Left hindlimb (tissue), 1 donor: ENCODE data around the gene TTYH3.
"Not testable (repeated sequence)": the region's sequence is repeated elsewhere in the genome, so short reads cannot be mapped to it uniquely, and the experiment has no call there.

ENCODE experiments used
- DNase-seq: peaks from one replicate; pipeline ENCODE4 v3.0.0-alpha.2; 2018

Gene TTYH3

GRCh38 chr7:2631946-2632732, at the start of gene TTYH3:
Gene TTYH3, plus strand, starts transcription at chr7:2631986. Its CDS starts 170 bp downstream, at chr7:2632156.
- DNase-seq: no peak

GRCh38 chr7:2582006-2582735, 49.6 kb upstream of the TTYH3 start:
- peak; percentile 15 for DNase-seq

GRCh38 chr7:2583798-2584580, 47.8 kb upstream of the TTYH3 start:
- DNase-seq: peak; percentile 13

- DNase-seq: peak; percentile 1
These were observed 46.3 kb upstream of the TTYH3 start for GRCh38 chr7:2585446-2585845.

GRCh38 chr7:2586326-2587020, 45.3 kb upstream of the TTYH3 start:
- peak; percentile 19 for DNase-seq

- DNase-seq: no peak
These were observed 44.7 kb upstream of the TTYH3 start for GRCh38 chr7:2587134-2587533.

GRCh38 chr7:2587778-2588177, 44.0 kb upstream of the TTYH3 start:
- no peak for DNase-seq

- DNase-seq: no peak
These were observed 42.4 kb upstream of the TTYH3 start for GRCh38 chr7:2589341-2589740.

GRCh38 chr7:2589941-2590340, 41.8 kb upstream of the TTYH3 start:
- not testable (repeated sequence) for DNase-seq

GRCh38 chr7:2592375-2592865, 39.4 kb upstream of the TTYH3 start:
- no peak for DNase-seq

GRCh38 chr7:2593036-2593727, 38.6 kb upstream of the TTYH3 start:
- no peak for DNase-seq

- DNase-seq: no peak
These were observed 37.2 kb upstream of the TTYH3 start for GRCh38 chr7:2594599-2594998.

GRCh38 chr7:2595258-2595860, 36.4 kb upstream of the TTYH3 start:
- no peak for DNase-seq

- no peak for DNase-seq
These were observed 35.1 kb upstream of the TTYH3 start for GRCh38 chr7:2596464-2597272.

GRCh38 chr7:2597273-2597640, 34.5 kb upstream of the TTYH3 start:
- DNase-seq: no peak

- DNase-seq: no peak
These were observed 33.5 kb upstream of the TTYH3 start for GRCh38 chr7:2598154-2598823.

GRCh38 chr7:2601065-2601464, 30.7 kb upstream of the TTYH3 start:
- no peak for DNase-seq

- no peak for DNase-seq
These were observed 29.9 kb upstream of the TTYH3 start for GRCh38 chr7:2601907-2602306.

GRCh38 chr7:2602406-2603043, 29.3 kb upstream of the TTYH3 start:
- DNase-seq: no peak
